ENCODE measurements around the gene FUT6. TPM values are rescaled to one million over a fixed set of nuclear protein-coding genes. Genes with fewer than 3 reads are reported as not detected.
"Not testable (repeated sequence)": the region's sequence is repeated elsewhere in the genome, so short reads cannot be mapped to it uniquely, and the experiment has no call there.

The FUT6 gene
- polyA plus RNA-seq, 3 donors from 2014 or later: not detected

DNA sequence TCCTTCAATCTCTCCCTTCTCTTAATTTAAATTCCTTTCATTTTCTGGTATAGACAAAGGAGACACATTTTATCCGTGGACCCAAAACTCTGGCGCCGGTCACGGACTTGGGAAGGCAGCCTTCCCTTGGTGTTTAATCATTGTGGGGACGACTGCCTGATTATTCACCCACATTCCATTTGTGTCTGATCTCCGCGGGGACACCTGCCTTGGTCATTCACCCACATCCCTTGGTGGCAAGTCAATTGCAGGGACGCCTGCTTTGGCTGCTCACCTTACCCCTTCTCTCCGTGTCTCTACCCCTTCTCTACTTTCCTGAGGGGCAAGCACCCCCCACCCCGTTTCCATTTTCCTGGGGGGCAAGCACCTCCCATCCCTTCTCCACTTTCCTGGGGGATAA lies 8.3 kb upstream of the FUT6 start:
- not testable (repeated sequence) for H3K4me1 Mint-ChIP-seq

DNA sequence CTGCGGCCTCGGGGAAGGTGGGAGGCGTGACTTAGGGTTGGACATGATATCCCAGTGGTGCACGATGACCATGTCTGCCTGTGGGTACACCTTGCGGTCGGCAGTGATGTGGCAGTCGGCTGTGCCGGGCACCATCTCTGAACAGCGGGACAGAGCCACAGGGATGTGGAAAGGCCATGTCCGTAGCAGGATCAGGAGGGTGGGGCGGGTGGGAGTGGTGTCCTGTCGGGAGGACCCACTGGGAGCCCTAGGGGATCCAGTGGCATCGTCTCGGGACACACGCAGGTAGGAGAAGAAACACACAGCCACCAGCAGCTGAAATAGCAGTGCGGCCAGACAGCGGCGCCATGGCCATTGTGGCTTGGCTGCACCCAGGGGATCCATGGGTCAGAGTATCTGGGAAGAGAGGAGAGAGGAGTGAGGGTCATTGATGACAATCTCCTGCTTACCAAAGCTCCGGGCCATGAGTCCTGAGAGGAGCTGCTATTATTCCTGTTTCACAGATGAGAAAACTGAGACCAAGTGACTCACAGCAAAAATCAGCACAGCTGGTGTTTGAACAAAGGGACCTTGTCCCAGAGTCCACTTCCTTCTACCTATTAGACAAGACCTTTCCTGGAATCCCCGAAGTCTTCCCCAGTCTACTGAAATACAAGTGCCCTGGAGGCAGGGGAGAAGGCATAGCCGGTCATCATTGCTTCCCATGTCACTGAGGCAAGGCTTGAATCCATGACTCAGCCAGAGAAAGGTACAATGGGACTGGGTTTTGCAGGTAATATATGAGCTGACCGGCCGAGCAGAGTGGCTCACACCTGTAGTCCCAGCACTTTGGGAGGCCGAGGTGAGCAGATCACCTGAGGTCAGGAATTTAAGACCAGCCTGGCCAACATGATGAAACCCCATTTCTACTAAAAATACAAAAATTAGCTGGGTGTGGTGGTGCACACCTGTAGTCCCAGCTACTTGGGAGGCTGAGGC lies 5.2 kb upstream of the FUT6 start:
- no peaks in the 10 kb centered on the region for H3K4me1 Mint-ChIP-seq
- no peaks in the 10 kb centered on the region for H3K9me3 Mint-ChIP-seq
- H3K36me3 Mint-ChIP-seq: no peaks in the 10 kb centered on the region
- no peak for DNase-seq
- H3K27ac Mint-ChIP-seq: no peak overlapping the region
- peaks cover 0 to 2% (median 0%) of the 10 kb centered on the region in 3 donors for H3K27me3 Mint-ChIP-seq (ENCODE audit: low read depth in 3 of 3)
- H3K4me3 Mint-ChIP-seq: no peak overlapping the region

More for the DNA sequence above, 8.3 kb upstream of the FUT6 start:
- not testable (repeated sequence) for H3K27ac Mint-ChIP-seq; DNase-seq; H3K36me3 Mint-ChIP-seq; H3K4me3 Mint-ChIP-seq; H3K9me3 Mint-ChIP-seq; H3K27me3 Mint-ChIP-seq (ENCODE audit: low read depth in 3 of 3)

DNA sequence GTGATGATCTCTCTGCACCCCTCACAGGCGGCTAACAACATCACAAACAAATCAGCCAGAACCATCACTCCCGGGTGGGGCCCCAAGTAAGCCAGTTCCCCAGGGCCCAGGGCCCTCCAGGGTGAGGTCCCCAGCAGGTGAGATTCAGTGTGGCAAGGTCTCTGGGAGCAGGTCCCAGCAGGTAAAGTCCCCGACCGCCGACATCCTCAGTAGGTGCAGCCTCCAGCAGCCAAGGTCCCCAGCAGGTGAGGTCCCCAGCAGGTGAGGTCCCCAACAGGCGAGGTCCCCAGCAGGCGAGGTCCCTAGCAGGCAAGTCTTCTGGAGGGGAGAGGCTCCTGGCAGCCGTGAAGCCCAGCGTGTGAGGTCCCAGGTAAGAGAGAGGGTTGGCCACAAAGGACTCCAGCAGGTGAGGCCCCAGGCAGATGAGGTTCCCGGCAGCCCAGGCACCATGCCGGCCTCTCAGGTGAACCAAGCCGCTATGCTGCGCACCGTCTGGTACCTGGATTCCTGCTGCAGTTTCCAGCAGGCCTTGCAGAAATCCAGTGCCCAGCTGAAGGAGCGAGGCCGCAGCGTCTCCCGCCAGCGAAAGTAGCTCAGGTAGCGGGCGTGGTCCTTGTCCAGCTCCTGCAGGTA lies 3.9 kb upstream of the FUT6 start:
- Mint-ChIP-seq H3K4me3 (no peak overlapping the region), H3K36me3 (no peaks in the 10 kb centered on the region), H3K4me1 (peaks cover 0 to 1% of the 10 kb centered on the region in 2 donors), H3K27ac (no peak overlapping the region), H3K9me3 (no peaks in the 10 kb centered on the region), H3K27me3 (ENCODE audit: low read depth in 3 of 3) (peaks cover 0 to 2% (median 0%) of the 10 kb centered on the region in 3 donors)
- no peak for DNase-seq

DNA sequence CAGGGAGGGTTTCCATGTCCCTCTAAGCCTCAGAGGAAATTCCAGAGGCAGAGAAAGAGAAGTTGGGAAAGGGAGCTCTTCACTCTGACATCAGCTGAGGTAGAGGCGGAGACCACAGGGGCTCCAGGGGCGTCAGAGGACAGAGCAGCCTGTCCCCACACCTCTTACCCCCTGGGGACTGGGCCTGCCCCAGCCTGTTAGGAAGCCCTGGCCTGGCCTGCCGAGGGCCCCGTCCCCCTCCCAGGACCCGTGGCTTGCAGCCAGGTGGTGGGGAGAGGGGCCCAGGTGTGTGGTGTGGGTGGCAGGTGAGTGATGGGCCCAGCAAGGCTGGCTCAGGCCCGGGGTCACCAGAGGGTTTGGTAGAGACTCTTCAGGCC lies 2.2 kb upstream of the FUT6 start:
- not testable (repeated sequence) for H3K9me3 Mint-ChIP-seq, H3K36me3 Mint-ChIP-seq

DNA sequence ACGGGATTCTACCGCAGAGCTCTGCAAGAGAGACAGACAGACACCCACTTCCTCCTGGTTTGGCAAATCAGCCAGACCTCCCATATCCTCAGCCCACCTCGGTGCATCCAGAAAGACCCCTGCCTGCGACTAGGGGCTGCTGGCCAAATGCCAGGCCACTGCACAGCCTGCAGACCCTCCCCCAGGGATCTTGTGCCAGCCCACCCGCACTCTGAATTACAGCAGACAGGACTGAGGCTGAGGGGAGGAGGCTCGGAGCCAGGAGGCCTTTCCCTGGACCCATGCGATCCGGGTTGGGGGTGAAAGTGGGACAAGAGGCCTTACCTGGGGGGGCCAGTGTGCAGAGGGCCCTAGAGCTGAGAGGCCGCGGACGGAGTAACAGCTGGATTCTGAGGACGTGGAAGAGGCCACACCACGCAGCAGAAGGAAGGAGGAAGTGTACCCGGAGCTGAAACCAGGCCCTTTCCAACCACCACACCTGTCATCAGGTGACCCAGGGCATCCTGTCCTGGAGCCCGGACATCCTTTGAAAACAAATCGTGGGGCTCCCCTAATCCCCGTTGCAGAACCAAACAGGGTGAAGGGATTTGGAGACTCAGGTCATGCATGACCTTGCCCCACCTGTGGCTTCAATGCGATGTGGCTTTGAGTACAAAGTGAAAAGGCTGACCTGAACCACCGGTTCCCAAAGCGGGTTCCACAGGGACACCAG lies 993 bp downstream of the FUT6 start:
- Mint-ChIP-seq H3K27me3 (ENCODE audit: low read depth in 3 of 3) (peaks cover 0 to 3% (median 3%) of the 10 kb centered on the region in 3 donors), H3K4me1 (peaks cover 0 to 1% of the 10 kb centered on the region in 2 donors), H3K9me3 (no peaks in the 10 kb centered on the region), H3K4me3 (no peak overlapping the region), H3K27ac (no peak overlapping the region), H3K36me3 (no peaks in the 10 kb centered on the region)
- DNase-seq: no peak

More for the DNA sequence above, 2.2 kb upstream of the FUT6 start:
- DNase-seq; H3K27ac Mint-ChIP-seq; H3K27me3 Mint-ChIP-seq (ENCODE audit: low read depth in 3 of 3); H3K4me1 Mint-ChIP-seq; H3K4me3 Mint-ChIP-seq: not testable (repeated sequence)

DNA sequence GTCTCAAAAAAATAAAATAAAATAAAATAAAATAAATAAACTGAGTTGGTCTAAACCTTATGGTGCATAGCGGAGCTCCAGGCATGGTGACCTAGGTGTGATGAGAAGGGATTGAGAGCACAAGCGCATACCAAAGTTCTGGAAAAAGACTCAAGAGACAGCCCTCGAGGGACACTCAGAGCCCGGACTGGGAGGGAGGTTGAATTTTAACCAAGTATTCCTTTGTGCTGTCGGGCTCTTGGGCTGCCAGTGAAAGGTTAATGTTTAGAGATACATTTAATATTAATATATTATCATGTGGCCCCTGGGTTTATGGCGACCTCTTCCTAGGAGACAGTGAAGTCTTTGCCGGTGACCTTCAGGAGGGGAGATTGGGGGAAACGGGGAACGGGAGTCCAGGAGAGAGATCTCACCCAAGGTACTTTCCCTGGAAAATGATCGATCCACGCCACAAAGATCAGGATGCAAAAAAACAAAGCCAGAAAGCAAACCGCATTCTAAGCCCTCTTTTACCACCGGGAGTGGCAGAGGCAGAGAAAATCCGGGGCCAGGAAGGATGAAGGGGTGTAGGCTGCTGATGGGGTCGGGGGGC lies 1.6 kb downstream of the FUT6 start:
- H3K4me3 Mint-ChIP-seq: no peak overlapping the region
- H3K9me3 Mint-ChIP-seq: no peaks in the 10 kb centered on the region
- H3K36me3 Mint-ChIP-seq: no peaks in the 10 kb centered on the region
- peaks cover 0 to 1% of the 10 kb centered on the region in 2 donors for H3K4me1 Mint-ChIP-seq
- H3K27ac Mint-ChIP-seq: no peak overlapping the region
- DNase-seq: no peak
- H3K27me3 Mint-ChIP-seq (ENCODE audit: low read depth in 3 of 3): peaks cover 0 to 5% (median 3%) of the 10 kb centered on the region in 3 donors

DNA sequence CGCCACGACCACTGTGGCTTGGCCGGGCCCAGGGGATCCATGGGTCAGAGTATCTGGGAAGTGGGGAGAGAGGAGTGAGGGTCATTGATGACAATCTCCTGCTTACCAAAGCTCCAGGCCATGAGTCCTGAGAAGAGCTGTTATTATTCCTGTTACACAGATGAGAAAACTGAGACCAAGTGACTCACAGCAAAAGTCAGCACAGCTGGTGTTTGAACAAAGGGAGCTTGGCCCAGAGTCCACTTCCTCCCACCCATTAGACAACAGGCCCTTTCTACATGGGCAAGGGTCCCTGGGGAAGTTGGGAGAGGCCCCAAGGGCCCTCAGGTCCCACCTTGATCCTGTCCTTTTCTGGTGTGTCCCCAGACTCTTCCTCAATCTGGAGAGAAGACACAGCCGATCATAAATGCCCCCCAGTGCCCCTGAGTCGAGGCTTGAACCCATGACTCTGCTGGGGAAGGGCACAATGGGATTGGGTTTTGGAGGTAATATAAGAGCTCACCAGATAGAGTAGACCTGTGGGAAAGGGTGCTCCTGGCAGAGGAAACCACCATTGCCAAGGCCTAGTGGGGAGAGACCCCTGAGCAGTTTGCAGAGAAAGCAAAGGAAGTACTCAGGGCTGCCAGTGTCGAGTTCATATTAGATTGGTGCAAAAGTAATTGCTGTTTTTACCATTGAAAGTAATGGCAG lies 6.8 kb downstream of the FUT6 start:
- Mint-ChIP-seq H3K27me3 (ENCODE audit: low read depth in 3 of 3) (peaks cover 5 to 11% (median 11%) of the 10 kb centered on the region in 3 donors), H3K4me1 (peaks cover 0 to 11% of the 10 kb centered on the region in 2 donors), H3K27ac (no peak overlapping the region), H3K9me3 (no peaks in the 10 kb centered on the region), H3K4me3 (no peak overlapping the region), H3K36me3 (no peaks in the 10 kb centered on the region)
- DNase-seq: no peak

DNA sequence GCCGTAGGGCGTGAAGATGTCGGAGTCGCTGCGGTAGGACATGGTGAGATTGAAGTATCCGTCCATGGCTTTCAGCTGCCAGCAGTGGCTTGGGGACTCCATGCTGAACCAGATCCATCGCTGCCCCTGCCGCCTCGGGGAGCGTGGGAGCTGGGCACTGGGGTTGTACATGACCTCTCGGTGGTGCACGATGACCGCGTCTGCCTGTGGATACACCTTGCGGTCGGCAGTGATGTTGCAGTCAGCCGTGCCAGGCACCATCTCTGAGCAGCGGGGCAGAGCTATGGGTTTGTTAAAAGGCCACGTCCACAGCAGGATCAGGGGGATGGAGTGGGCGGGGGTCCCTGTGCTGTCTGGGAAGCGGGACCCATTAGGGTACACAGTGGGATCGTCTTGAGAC lies 7.4 kb downstream of the FUT6 start:
- Mint-ChIP-seq H3K4me3 (no peak overlapping the region), H3K27ac (no peak overlapping the region), H3K9me3 (no peaks in the 10 kb centered on the region), H3K36me3 (no peaks in the 10 kb centered on the region), H3K27me3 (ENCODE audit: low read depth in 3 of 3) (peaks cover 5 to 14% (median 14%) of the 10 kb centered on the region in 3 donors), H3K4me1 (peaks cover 3 to 14% of the 10 kb centered on the region in 2 donors)
- DNase-seq: no peak

DNA sequence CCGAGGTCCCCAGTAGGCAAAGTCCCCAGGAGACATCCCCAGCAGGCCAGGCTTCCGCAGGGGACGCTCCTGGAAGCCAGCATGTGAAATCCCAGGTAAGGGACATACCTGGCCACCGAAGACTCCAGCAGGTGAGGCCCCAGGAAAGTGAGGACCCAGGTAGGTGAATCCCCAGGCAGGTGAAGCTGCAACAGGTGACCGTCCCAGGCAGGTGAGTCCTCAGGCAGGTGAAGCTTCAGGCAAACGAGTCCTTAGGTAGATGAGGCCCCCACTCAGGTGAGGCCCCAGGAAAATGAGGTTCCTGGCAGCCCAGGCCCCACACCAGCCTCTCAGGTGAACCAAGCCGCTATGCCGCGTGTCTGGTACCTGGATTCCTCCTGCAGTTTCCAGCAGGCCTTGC lies 8.3 kb downstream of the FUT6 start:
- H3K4me3 Mint-ChIP-seq: no peak overlapping the region
- no peak for DNase-seq
- H3K9me3 Mint-ChIP-seq: no peaks in the 10 kb centered on the region
- peaks cover 5 to 19% of the 10 kb centered on the region in 2 donors for H3K4me1 Mint-ChIP-seq
- H3K27me3 Mint-ChIP-seq (ENCODE audit: low read depth in 3 of 3): peaks cover 5 to 16% (median 16%) of the 10 kb centered on the region in 3 donors
- H3K36me3 Mint-ChIP-seq: no peaks in the 10 kb centered on the region
- H3K27ac Mint-ChIP-seq: no peak overlapping the region

DNA sequence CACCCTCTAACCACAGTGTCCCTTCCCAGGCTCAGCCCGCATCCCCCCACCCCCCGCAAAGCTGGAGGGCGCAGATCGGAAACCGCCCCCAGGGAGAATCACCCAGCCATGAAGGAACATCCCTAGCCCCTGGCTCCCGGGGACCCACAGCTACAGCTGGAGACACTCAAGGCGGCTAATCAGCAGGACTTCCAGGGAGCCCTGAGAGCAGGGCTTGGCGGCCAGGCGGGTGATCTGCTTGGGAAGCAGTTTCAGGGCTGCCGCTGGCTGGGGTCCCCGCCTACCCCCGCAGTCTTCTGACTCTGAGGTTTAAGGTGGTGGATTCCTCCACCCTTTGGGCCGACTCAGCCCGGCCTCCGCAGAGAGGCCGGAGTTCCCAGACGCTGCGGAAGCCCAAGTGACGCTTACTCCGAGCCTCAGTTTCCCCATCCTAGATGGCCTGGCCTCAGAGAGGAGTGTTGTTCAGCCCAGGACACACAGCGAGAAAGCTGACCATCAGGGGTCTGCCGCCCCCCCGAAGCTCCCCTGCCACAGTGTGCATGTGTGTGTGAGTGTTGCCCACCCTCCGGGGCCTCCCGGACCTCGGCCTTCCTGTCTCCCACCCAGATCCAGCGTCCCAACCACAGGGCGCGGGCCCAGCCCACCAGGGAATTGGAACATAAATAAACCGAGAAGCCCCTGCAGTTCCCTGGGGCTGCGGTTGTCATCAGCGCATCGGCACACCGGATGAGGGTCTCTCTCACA lies 9.8 kb downstream of the FUT6 start:
- Mint-ChIP-seq H3K27me3 (ENCODE audit: low read depth in 3 of 3) (peaks cover 5 to 17% (median 16%) of the 10 kb centered on the region in 3 donors), H3K4me3 (peak overlapping the region in 4 of 5 donors; percentile 15 to 57 (median 37)), H3K27ac (peak overlapping the region in 2 of 6 donors; percentile 37 to 76), H3K4me1 (peaks cover 5 to 21% of the 10 kb centered on the region in 2 donors), H3K9me3 (peaks cover 0 to 1% (median 0%) of the 10 kb centered on the region in 6 donors), H3K36me3 (no peaks in the 10 kb centered on the region)
- no peak for DNase-seq

DNA sequence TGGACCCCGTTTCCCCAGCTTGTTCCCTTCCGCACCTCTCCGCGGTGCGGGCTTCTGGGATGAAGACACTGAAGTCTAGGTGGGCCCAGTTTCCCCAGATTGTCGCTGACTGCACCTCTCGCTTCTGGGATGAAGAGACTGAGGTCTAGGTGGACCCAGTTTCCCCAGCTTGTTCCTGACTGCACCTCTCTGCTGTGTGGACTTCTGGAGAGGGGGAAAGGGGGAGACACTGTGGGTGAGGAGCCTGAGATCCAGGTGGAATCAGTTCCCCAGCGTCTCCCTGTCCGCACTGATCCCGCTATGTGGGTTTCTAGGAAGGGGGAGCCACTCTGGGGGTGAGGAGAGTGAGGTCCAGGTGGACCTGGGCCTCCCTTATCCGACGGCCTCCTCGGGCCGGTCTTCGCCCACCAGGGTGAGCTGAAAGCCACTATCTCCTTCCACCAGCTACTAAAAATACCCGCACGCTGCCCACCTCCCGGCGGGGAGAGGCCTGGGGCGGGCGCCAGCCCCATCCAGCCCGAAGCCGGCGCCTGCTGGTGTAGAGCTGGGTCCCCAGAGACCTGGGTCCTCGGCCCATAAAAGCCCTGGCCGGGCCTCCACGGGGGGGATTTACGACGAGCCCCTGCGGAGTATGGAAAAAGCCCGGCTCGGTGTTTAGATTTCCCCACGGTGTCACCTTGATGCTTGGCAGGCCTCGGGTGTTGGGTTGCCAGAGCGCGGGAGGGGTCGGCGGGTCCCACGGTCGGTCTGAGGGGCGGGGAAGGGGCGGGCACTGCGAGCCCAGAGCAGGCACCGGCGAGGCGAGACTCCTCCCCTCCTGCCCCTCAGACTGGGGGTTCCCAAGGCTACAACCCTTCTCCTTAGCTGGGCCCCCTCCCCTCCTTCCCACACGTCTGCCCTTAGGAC lies 10.6 kb downstream of the FUT6 start:
- H3K27ac Mint-ChIP-seq: peak overlapping the region; percentile 87 to 98 (median 92)
- peaks cover 5 to 18% (median 15%) of the 10 kb centered on the region in 3 donors for H3K27me3 Mint-ChIP-seq (ENCODE audit: low read depth in 3 of 3)
- peak overlapping the region; percentile 89 to 97 (median 93) for H3K4me3 Mint-ChIP-seq
- peaks cover 0 to 1% (median 0%) of the 10 kb centered on the region in 6 donors for H3K9me3 Mint-ChIP-seq
- H3K36me3 Mint-ChIP-seq: no peaks in the 10 kb centered on the region
- H3K4me1 Mint-ChIP-seq: peaks cover 5 to 21% of the 10 kb centered on the region in 2 donors
- DNase-seq: no peak

Data from immature natural killer cell (primary cell).